B cell (primary cell): Measurements from ENCODE around the gene UNC93B1. TPM values are rescaled to one million over a fixed set of nuclear protein-coding genes. Genes with fewer than 3 reads are reported as not detected.

Source experiments
- ATAC-seq: fragments of 200-7000 bp; cut with Tn5 transposase; one replicate; pipeline ENCODE4 v1.10.0; 2021; ENCODE audit warnings: low read depth, mild to moderate bottlenecking, moderate number of reproducible peaks, moderate library complexity
- CTCF ChIA-PET: fragments of 350-600 bp; sonication (Branson Sonifier 250); formaldehyde crosslinking; loops from one replicate; lab custom pipeline; 2021; ENCODE audit warnings: antibody characterized with exemption, inconsistent platforms; lab: Charles Lee
- POLR2A ChIA-PET: fragments of 350-600 bp; sonication (Branson Sonifier 250); formaldehyde crosslinking; loops from one replicate; lab custom pipeline; 2021; ENCODE audit warnings: antibody characterized with exemption; lab: Charles Lee
- DNase-seq: peaks from one replicate; pipeline ENCODE4 v3.0.0; 2013
- H2AFZ ChIP-seq: 2 replicates; pipeline ENCODE4 v1.6.1; 2012; ENCODE audit warnings: mild to moderate bottlenecking, low read depth, low read length; ENCODE audit not compliant: insufficient read depth, poor library complexity, severe bottlenecking
- H3K27ac ChIP-seq, 2 donors: 1 replicate in 1 of 2; 2 replicates in 1 of 2; pipeline ENCODE4 v1.5.1; 2012 to 2013; ENCODE audit warnings: low read length in 2 of 2, mild to moderate bottlenecking in 2 of 2, moderate library complexity in 1 of 2
- H3K27me3 ChIP-seq, 4 experiments: fragments of 200-600 bp in 1 of 4; sonication (generic) in 1 of 4; replicated peaks in 1 of 4; 1 replicate in 2 of 4; 2 replicates in 2 of 4; pipeline versions ENCODE4 v1.6.1 to v1.7.0; 2013 to 2016; ENCODE audit warnings: low read length in 3 of 4, mild to moderate bottlenecking in 2 of 4, mixed read lengths in 1 of 4, moderate library complexity in 1 of 4; ENCODE audit not compliant: insufficient read depth in 4 of 4, control insufficient read depth in 3 of 4; ENCODE audit errors: control extremely low read depth in 1 of 4
- H3K36me3 ChIP-seq, 2 experiments: replicated peaks in 1 of 2; 1 replicate in 1 of 2; 2 replicates in 1 of 2; pipeline versions ENCODE4 v1.6.1 to v1.7.1; 2013; ENCODE audit warnings: low read length in 1 of 2; ENCODE audit not compliant: insufficient read depth in 2 of 2, control insufficient read depth in 1 of 2; ENCODE audit errors: control extremely low read depth in 1 of 2, extremely low read depth in 1 of 2
- H3K4me1 ChIP-seq, 2 donors: fragments of 200-600 bp in 1 of 2; sonication (generic) in 1 of 2; 1 replicate in 1 of 2; 2 replicates in 1 of 2; pipeline versions ENCODE4 v1.5.1 to v1.6.1; 2013 to 2017; ENCODE audit warnings: low read length in 2 of 2; ENCODE audit not compliant: control insufficient read depth in 2 of 2, insufficient read depth in 2 of 2
- H3K4me2 ChIP-seq: replicated peaks from 2 replicates; pipeline ENCODE3; 2012; ENCODE audit warnings: mild to moderate bottlenecking, low read depth, low read length; ENCODE audit not compliant: poor library complexity, severe bottlenecking
- H3K4me3 ChIP-seq, 5 experiments: fragments of 200-600 bp in 1 of 5; sonication (generic) in 1 of 5; 1 replicate in 3 of 5; 2 replicates in 2 of 5; pipeline versions ENCODE4 v1.5.1 to v1.7.0; 2011 to 2016; ENCODE audit warnings: low read length in 4 of 5, mild to moderate bottlenecking in 4 of 5, low read depth in 2 of 5, control low read depth in 1 of 5, moderate library complexity in 1 of 5; ENCODE audit not compliant: insufficient read depth in 1 of 5; ENCODE audit errors: control extremely low read depth in 1 of 5, extremely low read depth in 1 of 5
- H3K79me2 ChIP-seq: fragments of 200-600 bp; sonication (generic); one replicate; pipeline ENCODE4 v1.6.0; 2016; ENCODE audit warnings: low read length; ENCODE audit not compliant: control insufficient read depth, insufficient read depth
- H3K9ac ChIP-seq: fragments of 200-600 bp; sonication (generic); 2 replicates; pipeline ENCODE4 v1.6.1; 2017; ENCODE audit warnings: mild to moderate bottlenecking, low read length, moderate library complexity
- H3K9me3 ChIP-seq, 3 donors: one replicate each; pipeline versions ENCODE4 v1.6.1 to v1.7.1; 2013; ENCODE audit warnings: low read length in 2 of 3; ENCODE audit not compliant: control insufficient read depth in 2 of 3, insufficient read depth in 1 of 3; ENCODE audit errors: control extremely low read depth in 1 of 3
- H4K20me1 ChIP-seq: 2 replicates; pipeline ENCODE4 v1.6.0; 2012; ENCODE audit warnings: mild to moderate bottlenecking, low read length; ENCODE audit not compliant: insufficient read depth, control insufficient read depth, poor library complexity, severe bottlenecking
- H3K27ac Mint-ChIP-seq: one replicate; pipeline ENCODE4 v1.8.0; 2021; ENCODE audit warnings: mixed read lengths
- H3K27me3 Mint-ChIP-seq: one replicate; pipeline ENCODE4 v1.8.0; 2021; ENCODE audit warnings: mixed read lengths
- H3K4me1 Mint-ChIP-seq: one replicate; pipeline ENCODE4 v1.8.0; 2021; ENCODE audit warnings: mixed read lengths
- H3K4me3 Mint-ChIP-seq: one replicate; pipeline ENCODE4 v1.8.0; 2021; ENCODE audit warnings: mixed read lengths
- H3K9me3 Mint-ChIP-seq: one replicate; pipeline ENCODE4 v1.8.0; 2022; ENCODE audit warnings: mixed read lengths; ENCODE audit not compliant: insufficient read depth
- CTCF ChIP-seq: fragments of 200-600 bp; IDR thresholded peaks from one replicate; pipeline ENCODE4 v1.8.0; 2022; ENCODE audit warnings: antibody characterized with exemption, mild to moderate bottlenecking
- EZH2 ChIP-seq: IDR thresholded peaks from 2 replicates; pipeline ENCODE4 v1.6.1; 2012; ENCODE audit warnings: borderline replicate concordance, low read depth, mild to moderate bottlenecking, moderate library complexity, low read length; ENCODE audit not compliant: insufficient read depth, poor library complexity, severe bottlenecking
- WGBS: methylation state at CpG from one replicate; pipeline ENCODE4 v1.1.5; 2013; ENCODE audit warnings: missing lambda C conversion rate; ENCODE audit not compliant: insufficient coverage; 5-methylcytosine and 5-hydroxymethylcytosine counted together
- intact Hi-C: fragments of 100-400 bp; cut with micrococcal nuclease; formaldehyde crosslinking; loops from one replicate; pipeline ENCODE4 v1.10.0; 2022
- polyA plus RNA-seq: library from polyadenylated mRNA; depleted of rRNA; stranded (reverse); fragments of >200 nt; gene quantifications from 2 replicates; pipeline ENCODE4 v1.2.3, GENCODE V29; 2012
- total RNA-seq, 2 donors: library from RNA; stranded (reverse); fragments of 120-200 nt in 1 of 2; gene quantifications; 1 replicate in 1 of 2; 2 replicates in 1 of 2; pipeline versions ENCODE4 v1.2.3 to v1.2.4, GENCODE V29; 2013 to 2022

UNC93B1 gene
- total and polyA plus RNA-seq, 2 donors (not counting 1 experiment from before 2014, with no cell fraction given): 114 to 308 TPM

GRCh38 chr11:68049509-68050370, 45.8 kb upstream of the UNC93B1 start:
- no peak overlapping the region for H3K4me2 ChIP-seq
- Mint-ChIP-seq H3K27ac (no peak overlapping the region), H3K4me1 (no peaks in the 10 kb centered on the region), H3K9me3 (no peaks in the 10 kb centered on the region), H3K4me3 (no peak overlapping the region), H3K27me3 (no peaks in the 10 kb centered on the region)
- WGBS: 96% methylated on average over 40 of the region's 40 CpGs
- ChIA-PET CTCF (no interaction called here), POLR2A (no interaction called here)
- no peak overlapping the region for H3K9ac ChIP-seq
- H3K27ac ChIP-seq: no peak overlapping the region
- H3K79me2 ChIP-seq: no peaks in the 10 kb centered on the region
- ATAC-seq (no peak), DNase-seq (no peak)
- intact Hi-C loops: no loop called here
- H3K36me3 ChIP-seq: peaks cover 0 to 58% of the 10 kb centered on the region in 2 experiments
- TF ChIP-seq CTCF (no peak), EZH2 (no peak)
- no peak overlapping the region for H3K4me3 ChIP-seq
- H3K4me1 ChIP-seq: no peaks in the 10 kb centered on the region
- H3K27me3 ChIP-seq: no peaks in the 10 kb centered on the region
- no peaks in the 10 kb centered on the region for H3K9me3 ChIP-seq
- H2AFZ ChIP-seq: no peak overlapping the region
- no peaks in the 10 kb centered on the region for H4K20me1 ChIP-seq

- ChIA-PET CTCF (no interaction called here), POLR2A (no interaction called here)
- peaks cover 0 to 66% of the 10 kb centered on the region in 2 experiments for H3K36me3 ChIP-seq
- no peaks in the 10 kb centered on the region for H3K27me3 ChIP-seq
- 95% methylated on average over 33 of the region's 35 CpGs for WGBS
- ATAC-seq: no peak
- Mint-ChIP-seq H3K27ac (no peak overlapping the region), H3K4me1 (no peaks in the 10 kb centered on the region), H3K27me3 (no peaks in the 10 kb centered on the region), H3K4me3 (no peak overlapping the region), H3K9me3 (no peaks in the 10 kb centered on the region)
- H3K9me3 ChIP-seq: no peaks in the 10 kb centered on the region
- no peak for TF ChIP-seq CTCF
- TF ChIP-seq EZH2: no peak
- H3K9ac ChIP-seq: no peak overlapping the region
- no peak overlapping the region for H3K4me3 ChIP-seq
- peaks cover 7% of the 10 kb centered on the region for H4K20me1 ChIP-seq
- H3K4me2 ChIP-seq: no peak overlapping the region
- H3K4me1 ChIP-seq: no peaks in the 10 kb centered on the region
- H2AFZ ChIP-seq: no peak overlapping the region
- no peak overlapping the region for H3K27ac ChIP-seq
- intact Hi-C loops: no loop called here
- H3K79me2 ChIP-seq: no peaks in the 10 kb centered on the region
- peak; percentile 10 for DNase-seq
Measured at GRCh38 chr11:68048681-68049508, 45.0 kb upstream of the UNC93B1 start.
